Peyer's patch (tissue), 4 donors: ENCODE data around the gene SLC5A6. TPM values are rescaled to one million over a fixed set of nuclear protein-coding genes. Genes with fewer than 3 reads are reported as not detected.

Source experiments
- DNase-seq, 3 donors: peaks; one replicate each; pipeline ENCODE4 v3.0.0-alpha.2; 2017 to 2019
- H3K27ac ChIP-seq, 4 donors: fragments of 200-600 bp; sonication (generic); one replicate each; pipeline ENCODE4 v1.5.1; 2016 to 2019
- H3K27me3 ChIP-seq, 2 donors: fragments of 200-600 bp; sonication (generic); one replicate each; pipeline ENCODE4 v1.5.1; 2019
- H3K36me3 ChIP-seq, 3 donors: fragments of 200-600 bp; sonication (generic); one replicate each; pipeline ENCODE4 v1.5.1; 2016 to 2019
- H3K4me1 ChIP-seq, 4 donors: fragments of 200-600 bp; sonication (generic); one replicate each; pipeline ENCODE4 v1.5.1; 2016 to 2019
- H3K4me3 ChIP-seq, 4 donors: fragments of 200-600 bp; sonication (generic); 1 replicate in 3 of 4; 2 replicates in 1 of 4; pipeline ENCODE4 v1.5.1; 2016 to 2019; ENCODE audit warnings: mild to moderate bottlenecking in 1 of 4
- H3K9me3 ChIP-seq, 4 donors: fragments of 200-600 bp; sonication (generic); one replicate each; pipeline ENCODE4 v1.5.1; 2016 to 2019; ENCODE audit warnings: mild to moderate bottlenecking in 1 of 4
- CTCF ChIP-seq, 6 experiments: fragments of 450-650 bp in 4 of 6; fragments of 200-600 bp in 2 of 6; sonication (generic) in 1 of 6; IDR thresholded peaks; one replicate each; pipeline ENCODE4 v1.5.1; 2017 to 2019; ENCODE audit warnings: antibody characterized with exemption in 6 of 6, mild to moderate bottlenecking in 3 of 6, moderate library complexity in 1 of 6
- POLR2A ChIP-seq, 2 donors: fragments of 450-650 bp; IDR thresholded peaks; one replicate each; pipeline ENCODE4 v1.5.1; 2017; ENCODE audit warnings: antibody characterized with exemption in 2 of 2, mild to moderate bottlenecking in 2 of 2, moderate library complexity in 2 of 2
- total RNA-seq, 4 donors: library from RNA; depleted of rRNA; stranded (reverse); fragments of >200 nt; gene quantifications; one replicate each; pipeline ENCODE4 v1.1.0, GENCODE V29; 2016

Gene SLC5A6
- total RNA-seq, 4 donors from 2014 or later = 42.3 to 78.4 (median 65.8) TPM

GRCh38 chr2:27185331-27186026 lies 26.6 kb downstream of the SLC5A6 start:
- H3K4me1 ChIP-seq = no peaks in the 10 kb centered on the region
- peak overlapping the region in 3 of 4 donors; percentile 45 to 80 (median 74) for H3K27ac ChIP-seq
- no peaks in the 10 kb centered on the region for H3K9me3 ChIP-seq

GRCh38 chr2:27184115-27184514 lies 28.0 kb downstream of the SLC5A6 start:
- Histone ChIP-seq H3K4me3 (no peak overlapping the region), H3K36me3 (no peaks in the 10 kb centered on the region), H3K4me1 (no peaks in the 10 kb centered on the region), H3K27ac (peak overlapping the region; percentile 45 to 80 (median 62)), H3K27me3 (no peaks in the 10 kb centered on the region), H3K9me3 (no peaks in the 10 kb centered on the region)
- DNase-seq = peak in 1 of 3 donors; percentile 56
- TF ChIP-seq POLR2A (IDR thresholded peaks at IDR 0.05) (no peak), CTCF (IDR thresholded peaks at IDR 0.05) (no peak)

More at GRCh38 chr2:27185331-27186026, 26.6 kb downstream of the SLC5A6 start:
- DNase-seq = peak in 1 of 3 donors; percentile 68
- no peaks in the 10 kb centered on the region for H3K27me3 ChIP-seq
- no peaks in the 10 kb centered on the region for H3K36me3 ChIP-seq
- no peak for TF ChIP-seq POLR2A (IDR thresholded peaks at IDR 0.05)
- no peak overlapping the region for H3K4me3 ChIP-seq

GRCh38 chr2:27182346-27182745 lies 29.7 kb downstream of the SLC5A6 start:
- Histone ChIP-seq H3K9me3 (no peaks in the 10 kb centered on the region), H3K27me3 (no peaks in the 10 kb centered on the region), H3K27ac (peak overlapping the region in 1 of 4 donors; percentile 50), H3K4me1 (no peaks in the 10 kb centered on the region), H3K36me3 (no peaks in the 10 kb centered on the region), H3K4me3 (no peak overlapping the region)
- no peak for DNase-seq
- no peak for TF ChIP-seq POLR2A (IDR thresholded peaks at IDR 0.05)
- TF ChIP-seq CTCF (IDR thresholded peaks at IDR 0.05) = no peak

- H3K9me3 ChIP-seq = no peaks in the 10 kb centered on the region
- TF ChIP-seq POLR2A (IDR thresholded peaks at IDR 0.05) (no peak), CTCF (IDR thresholded peaks at IDR 0.05) (no peak)
- peak overlapping the region in 3 of 4 donors; percentile 11 to 50 (median 17) for H3K27ac ChIP-seq
Measured at GRCh38 chr2:27179344-27180000, 32.6 kb downstream of the SLC5A6 start.

GRCh38 chr2:27178469-27178868 lies 33.6 kb downstream of the SLC5A6 start:
- H3K4me1 ChIP-seq = no peaks in the 10 kb centered on the region
- no peak overlapping the region for H3K4me3 ChIP-seq
- no peaks in the 10 kb centered on the region for H3K36me3 ChIP-seq
- H3K9me3 ChIP-seq = no peaks in the 10 kb centered on the region
- TF ChIP-seq POLR2A (IDR thresholded peaks at IDR 0.05) (no peak), CTCF (IDR thresholded peaks at IDR 0.05) (no peak)
- no peak for DNase-seq
- no peak overlapping the region for H3K27ac ChIP-seq
- H3K27me3 ChIP-seq = no peaks in the 10 kb centered on the region

More at GRCh38 chr2:27179344-27180000, 32.6 kb downstream of the SLC5A6 start:
- DNase-seq = no peak
- Histone ChIP-seq H3K4me3 (no peak overlapping the region), H3K4me1 (no peaks in the 10 kb centered on the region), H3K27me3 (no peaks in the 10 kb centered on the region), H3K36me3 (no peaks in the 10 kb centered on the region)
